Smooth muscle cell of the brain vasculature (primary cell): ENCODE data around the gene POLD3.
"Not testable (repeated sequence)": the region's sequence is repeated elsewhere in the genome, so short reads cannot be mapped to it uniquely, and the experiment has no call there.

Experiments used
- DNase-seq: peaks from one replicate; pipeline ENCODE4 v3.0.0-alpha.2; 2012; ENCODE audit warnings: low read depth, low spot score

POLD3 gene

GRCh38 chr11:74636630-74637184 lies 44.3 kb downstream of the POLD3 start:
- peak; percentile 4 for DNase-seq

- no peak for DNase-seq
Observed at GRCh38 chr11:74637700-74638099, 45.3 kb downstream of the POLD3 start.

- DNase-seq = no peak
Observed at GRCh38 chr11:74638869-74639268, 46.5 kb downstream of the POLD3 start.

DNA sequence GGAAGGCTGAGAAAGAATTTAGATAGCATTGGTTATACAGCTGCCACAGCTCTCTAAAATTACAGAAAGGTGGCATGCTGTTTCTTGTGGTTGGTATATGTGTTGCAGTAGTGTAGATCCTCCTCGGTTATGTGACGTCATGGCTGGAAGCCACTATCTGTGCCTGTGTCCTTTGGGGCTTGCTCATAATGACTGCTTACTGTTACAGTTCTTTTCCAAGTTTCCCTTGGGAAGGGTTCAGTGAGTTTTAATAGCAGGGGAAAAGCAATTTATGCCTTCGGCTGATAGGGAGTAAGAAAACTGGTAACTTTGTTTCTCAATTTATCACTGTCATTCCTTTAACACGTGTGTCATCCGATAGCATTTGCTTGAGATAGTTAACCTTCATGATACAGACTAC lies 47.2 kb downstream of the POLD3 start:
- DNase-seq = no peak

DNA sequence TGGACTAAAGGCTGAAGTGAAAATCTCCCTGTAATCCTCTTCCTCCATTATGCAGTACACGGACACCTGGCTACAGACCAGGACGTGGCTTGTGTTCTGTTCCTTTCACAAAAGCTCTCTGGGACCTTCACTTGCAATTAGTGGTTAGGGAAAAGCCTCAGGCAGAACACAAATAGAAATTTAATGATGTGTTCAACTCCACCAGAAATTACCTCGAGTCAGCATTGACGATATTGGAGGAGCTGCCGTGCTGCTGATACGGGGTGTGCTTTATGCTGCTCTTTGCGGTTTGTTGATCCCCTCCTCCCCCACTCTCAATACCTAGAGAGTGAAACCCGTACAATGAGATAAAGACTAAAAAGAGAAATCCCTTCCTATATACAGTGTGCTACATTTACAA lies 48.9 kb downstream of the POLD3 start:
- no peak for DNase-seq

DNA sequence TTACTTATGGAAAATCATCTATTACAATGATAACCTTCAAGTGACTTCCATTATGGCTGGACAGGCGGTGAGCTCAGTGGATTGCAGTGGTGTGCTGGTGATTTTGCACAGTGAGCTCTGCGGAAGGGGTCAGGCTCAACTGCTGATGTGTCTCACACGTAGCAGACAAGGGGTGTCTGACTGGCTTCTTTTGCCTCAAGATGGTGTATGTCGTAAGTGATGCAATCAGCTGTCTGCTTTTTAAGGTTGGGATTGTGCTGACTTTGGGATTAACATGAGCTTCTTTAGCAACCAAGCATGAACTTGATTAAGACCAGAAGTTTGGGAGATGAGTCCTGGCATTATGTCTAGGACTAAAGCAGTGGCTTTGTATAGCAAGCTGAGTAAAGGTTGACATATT lies 49.5 kb downstream of the POLD3 start:
- DNase-seq = no peak

DNA sequence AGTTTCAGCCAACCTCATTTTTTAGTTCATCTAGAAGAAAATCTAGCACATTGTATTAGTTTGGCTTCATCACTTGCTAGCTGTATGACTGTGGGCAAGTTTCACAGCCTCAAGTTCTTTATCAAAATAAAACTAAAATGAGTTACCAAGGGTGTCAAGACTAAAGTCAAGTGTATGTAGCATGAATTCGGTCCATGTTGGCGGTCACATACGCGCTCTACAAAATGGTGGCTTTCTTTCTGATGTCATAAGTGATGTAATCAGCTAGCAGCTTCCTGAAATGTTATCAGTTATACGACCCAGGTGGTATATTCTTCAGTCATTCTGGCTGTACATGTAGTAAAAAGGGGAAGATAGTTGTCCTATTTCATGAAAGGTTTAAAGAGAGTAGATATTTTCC lies 50.5 kb downstream of the POLD3 start:
- no peak for DNase-seq

DNA sequence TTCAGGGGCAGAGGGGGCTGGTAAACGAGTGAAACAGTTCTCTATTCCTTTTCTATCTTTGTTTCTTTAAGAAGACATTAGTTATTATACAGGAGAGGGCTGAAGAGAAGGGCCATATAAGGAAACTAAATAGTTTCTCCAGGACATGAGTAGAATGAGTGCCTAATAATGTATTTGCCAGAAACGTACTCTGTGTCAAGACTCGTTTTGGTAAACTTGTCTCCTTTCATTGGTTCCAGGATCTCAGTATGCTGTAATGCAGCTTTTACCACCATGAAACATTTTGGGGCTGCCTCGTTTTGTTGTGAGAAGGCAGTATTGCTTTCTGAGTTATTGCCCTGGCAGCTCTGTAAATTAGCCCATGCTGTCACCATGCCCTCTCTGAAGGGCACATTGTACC lies 51.7 kb downstream of the POLD3 start:
- no peak for DNase-seq

DNA sequence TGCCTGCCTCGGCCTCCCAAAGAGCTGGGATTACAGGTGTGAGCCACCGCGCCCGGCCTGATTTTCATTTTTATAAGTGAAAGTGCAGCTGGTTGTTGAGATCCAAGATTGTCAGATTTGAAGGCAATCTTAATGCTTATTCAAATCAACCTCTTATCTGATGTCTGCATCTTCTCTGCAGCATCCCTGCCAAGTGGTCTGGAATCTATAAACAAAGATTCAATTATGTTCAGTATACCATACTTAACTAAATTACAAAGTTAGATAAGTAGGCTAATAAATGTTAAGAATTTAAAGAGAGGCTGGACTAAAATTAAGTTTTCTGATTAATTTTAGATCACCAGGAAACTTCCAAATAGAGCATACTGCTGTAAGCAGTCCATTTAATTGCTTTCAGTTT lies 53.8 kb downstream of the POLD3 start:
- no peak for DNase-seq

GRCh38 chr11:74646954-74647353 lies 54.6 kb downstream of the POLD3 start:
- DNase-seq = no peak

GRCh38 chr11:74647404-74647803 lies 55.0 kb downstream of the POLD3 start:
- no peak for DNase-seq

- no peak for DNase-seq
Observed at GRCh38 chr11:74647831-74648230, 55.4 kb downstream of the POLD3 start.

- DNase-seq = no peak
Observed at GRCh38 chr11:74648894-74649293, 56.5 kb downstream of the POLD3 start.

GRCh38 chr11:74650498-74650897 lies 58.1 kb downstream of the POLD3 start:
- no peak for DNase-seq

GRCh38 chr11:74654976-74655375 lies 62.6 kb downstream of the POLD3 start:
- DNase-seq = no peak

DNA sequence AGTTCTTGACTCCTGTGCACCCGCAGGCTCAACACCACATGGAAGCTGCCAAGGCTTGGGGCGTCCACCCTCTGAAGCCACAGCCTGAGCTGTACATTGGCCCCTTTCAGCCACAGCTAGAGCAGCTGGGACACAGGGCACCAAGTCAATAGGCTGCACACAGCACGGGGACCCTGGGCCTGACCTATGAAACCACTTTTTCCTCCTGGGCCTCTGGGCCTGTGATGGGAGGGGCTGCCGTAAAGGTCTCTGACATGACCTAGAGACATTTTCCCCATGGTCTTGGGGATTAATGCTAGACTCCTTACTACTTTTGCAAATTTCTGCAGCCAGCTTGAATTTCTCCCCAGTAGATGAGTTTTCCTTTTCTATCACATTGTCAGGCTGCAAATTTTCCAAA lies 66.7 kb downstream of the POLD3 start:
- DNase-seq = not testable (repeated sequence)

DNA sequence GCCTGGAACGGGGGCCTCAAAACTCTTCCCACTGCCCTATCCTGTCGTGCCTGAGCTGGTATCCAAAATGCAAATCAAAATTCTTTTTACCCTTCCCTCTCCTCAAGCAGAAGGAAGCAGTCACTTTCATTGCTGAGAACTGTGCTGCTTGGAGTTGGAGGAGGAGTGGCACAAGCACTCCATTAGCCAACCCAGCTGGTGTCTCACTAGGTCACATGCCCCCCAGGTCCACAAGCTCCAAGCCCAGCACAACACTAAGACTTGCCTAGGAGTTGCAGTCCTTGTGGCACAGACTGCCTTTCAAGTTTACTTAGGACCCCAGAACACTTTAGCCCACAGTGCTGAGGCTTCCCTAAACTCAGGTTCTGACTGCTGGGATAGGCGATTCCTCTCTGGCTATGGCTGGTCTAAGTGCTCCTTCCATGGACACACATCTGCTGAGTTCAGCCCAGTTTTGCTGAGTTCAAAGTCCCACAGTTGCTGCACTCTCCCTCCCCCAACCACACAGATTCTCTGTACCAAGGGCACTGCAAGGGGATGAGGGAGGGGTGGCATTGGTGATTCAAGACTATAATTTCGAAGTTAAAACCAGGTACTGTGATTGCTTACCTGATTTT lies 70.2 kb downstream of the POLD3 start:
- no peak for DNase-seq

- DNase-seq = no peak
Observed at GRCh38 chr11:74663315-74663714, 70.9 kb downstream of the POLD3 start.

GRCh38 chr11:74669211-74670160 lies 77.1 kb downstream of the POLD3 start:
- DNase-seq = no peak

- DNase-seq = no peak
Observed at GRCh38 chr11:74670171-74670570, 77.8 kb downstream of the POLD3 start.

GRCh38 chr11:74671520-74672196 lies 79.3 kb downstream of the POLD3 start:
- no peak for DNase-seq

- DNase-seq = no peak
Observed at GRCh38 chr11:74672332-74672955, 80.1 kb downstream of the POLD3 start.
